GM23338 (cell line): ENCODE measurements around the gene MUS81. TPM values are rescaled to one million over a fixed set of nuclear protein-coding genes. Genes with fewer than 3 reads are reported as not detected.

Experiments
- ATAC-seq: fragments of 200-7000 bp; cut with Tn5 transposase; 3 replicates; pipeline ENCODE4 v1.9.1; 2020
- DNase-seq: peaks from one replicate; pipeline ENCODE4 v3.0.0-alpha.2; 2015; ENCODE audit warnings: low spot score
- H2AFZ ChIP-seq: fragments of 200-600 bp; sonication (generic); 2 replicates; pipeline ENCODE4 v1.8.0; 2016; ENCODE audit warnings: antibody characterized with exemption, mild to moderate bottlenecking, moderate library complexity
- H3F3A ChIP-seq: fragments of 200-600 bp; sonication (generic); replicated peaks from 2 replicates; pipeline ENCODE4 v1.8.0; 2017; ENCODE audit warnings: antibody characterized with exemption, mixed run types, low read depth
- H3K27ac ChIP-seq: fragments of 200-600 bp; sonication (generic); 2 replicates; pipeline ENCODE4 v1.6.1; 2016; ENCODE audit warnings: low read depth
- H3K27me3 ChIP-seq: fragments of 200-600 bp; sonication (generic); 2 replicates; pipeline ENCODE4 v1.8.0; 2016; ENCODE audit warnings: mild to moderate bottlenecking, mixed run types, moderate library complexity; ENCODE audit not compliant: insufficient read depth
- H3K36me3 ChIP-seq: fragments of 200-600 bp; sonication (generic); 2 replicates; pipeline ENCODE4 v1.8.0; 2016; ENCODE audit warnings: mild to moderate bottlenecking; ENCODE audit not compliant: insufficient read depth
- H3K4me1 ChIP-seq: fragments of 200-600 bp; sonication (generic); 2 replicates; pipeline ENCODE4 v1.8.0; 2016; ENCODE audit warnings: mild to moderate bottlenecking, moderate library complexity; ENCODE audit not compliant: insufficient read depth
- H3K4me2 ChIP-seq: fragments of 200-600 bp; sonication (generic); 2 replicates; pipeline ENCODE4 v1.7.1; 2017; ENCODE audit warnings: mixed run types
- H3K4me3 ChIP-seq: fragments of 200-600 bp; sonication (generic); 2 replicates; pipeline ENCODE4 v1.6.1; 2016; ENCODE audit warnings: mixed run types
- H3K79me2 ChIP-seq: fragments of 200-600 bp; sonication (generic); replicated peaks from 2 replicates; pipeline ENCODE4 v1.8.0; 2017; ENCODE audit warnings: mild to moderate bottlenecking; ENCODE audit not compliant: insufficient read depth
- H3K9me2 ChIP-seq: fragments of 200-600 bp; sonication (generic); 2 replicates; pipeline ENCODE4 v1.8.0; 2017; ENCODE audit not compliant: insufficient read depth
- H4K20me1 ChIP-seq: fragments of 200-600 bp; sonication (generic); replicated peaks from 2 replicates; pipeline ENCODE4 v1.8.0; 2017; ENCODE audit warnings: mild to moderate bottlenecking; ENCODE audit not compliant: insufficient read depth
- H3K27ac Mint-ChIP-seq: 2 replicates; pipeline ENCODE4 v1.8.0; 2020; ENCODE audit warnings: inconsistent platforms, mild to moderate bottlenecking, moderate library complexity, mixed read lengths
- H3K27me3 Mint-ChIP-seq: 3 replicates; pipeline ENCODE4 v1.8.0; 2022; ENCODE audit warnings: low read depth, mild to moderate bottlenecking, moderate library complexity, mixed read lengths, inconsistent platforms; ENCODE audit not compliant: insufficient read depth, poor library complexity
- H3K36me3 Mint-ChIP-seq: 3 replicates; pipeline ENCODE4 v1.8.0; 2021; ENCODE audit warnings: low read depth, mild to moderate bottlenecking, inconsistent platforms, moderate library complexity, mixed read lengths
- H3K4me1 Mint-ChIP-seq: 3 replicates; pipeline ENCODE4 v1.8.0; 2020; ENCODE audit warnings: mild to moderate bottlenecking, inconsistent platforms, mixed read lengths
- H3K4me3 Mint-ChIP-seq: 3 replicates; pipeline ENCODE4 v1.8.0; 2021; ENCODE audit warnings: moderate library complexity, mild to moderate bottlenecking, inconsistent platforms, mixed read lengths
- H3K9me3 Mint-ChIP-seq: 3 replicates; pipeline ENCODE4 v1.8.0; 2020; ENCODE audit warnings: moderate library complexity, mild to moderate bottlenecking, inconsistent platforms, mixed read lengths
- CREB1 ChIP-seq: fragments of 250-450 bp; sonication (Bioruptor Pico); IDR thresholded peaks from 2 replicates; pipeline ENCODE4 v1.5.0; 2020; ENCODE audit warnings: low read depth, mild to moderate bottlenecking, moderate library complexity
- EZH2 ChIP-seq: fragments of 200-600 bp; sonication (generic); IDR thresholded peaks from one replicate; pipeline ENCODE4 v1.8.0; 2017; ENCODE audit warnings: antibody characterized with exemption, mild to moderate bottlenecking, low read depth; ENCODE audit not compliant: unreplicated experiment
- JUNB ChIP-seq: IDR thresholded peaks from one replicate; pipeline ENCODE4 v1.6.1; 2016; ENCODE audit warnings: antibody characterized with exemption; ENCODE audit not compliant: unreplicated experiment
- STAT1 ChIP-seq: IDR thresholded peaks from one replicate; pipeline ENCODE4 v1.6.1; 2016; ENCODE audit warnings: antibody characterized with exemption; ENCODE audit not compliant: unreplicated experiment
- ZNF114 ChIP-seq: fragments of 250-450 bp; sonication (Bioruptor Pico); IDR thresholded peaks from 2 replicates; pipeline ENCODE4 v1.5.0; 2020; ENCODE audit warnings: mild to moderate bottlenecking, moderate library complexity
- ZNF331 ChIP-seq: fragments of 250-450 bp; sonication (Bioruptor Pico); IDR thresholded peaks from 2 replicates; pipeline ENCODE4 v1.5.0; 2020; ENCODE audit warnings: low read depth, mild to moderate bottlenecking, moderate library complexity
- polyA plus RNA-seq: library from polyadenylated mRNA; unstranded; fragments of >200 nt; fragmentation: Nextera tagmentation; extraction: Ambion mirVana; gene quantifications from 2 replicates; pipeline ENCODE4 v1.2.1, GENCODE V29; 2016
- total RNA-seq: library from RNA; depleted of rRNA; stranded (reverse); fragments of >200 nt; shearing (Covaris generic); gene quantifications from 2 replicates; pipeline ENCODE4 v1.2.3, GENCODE V29; 2014
- TF ChIP-seq, protein P1 (sequence below), 2 experiments: fragments of 200-600 bp in 1 of 2; sonication (generic) in 1 of 2; conservative IDR thresholded peaks; 2 replicates each; pipeline versions ENCODE4 v1.5.1 to v1.6.1; 2016 to 2017; ENCODE audit warnings: antibody characterized with exemption in 2 of 2, low read depth in 2 of 2, mild to moderate bottlenecking in 2 of 2, moderate library complexity in 1 of 2
- TF ChIP-seq, protein P2 (sequence below): fragments of 250-450 bp; sonication (Bioruptor Pico); IDR thresholded peaks from 2 replicates; pipeline ENCODE4 v1.5.0; 2020; ENCODE audit warnings: mild to moderate bottlenecking, moderate library complexity
- TF ChIP-seq, protein P3 (sequence below): IDR thresholded peaks from 2 replicates; pipeline ENCODE4 v1.6.1; 2016; ENCODE audit warnings: antibody characterized with exemption

MUS81 gene
- total and polyA plus RNA-seq, 2 experiments from 2014 or later, result 38.5 to 48.6 TPM

DNA sequence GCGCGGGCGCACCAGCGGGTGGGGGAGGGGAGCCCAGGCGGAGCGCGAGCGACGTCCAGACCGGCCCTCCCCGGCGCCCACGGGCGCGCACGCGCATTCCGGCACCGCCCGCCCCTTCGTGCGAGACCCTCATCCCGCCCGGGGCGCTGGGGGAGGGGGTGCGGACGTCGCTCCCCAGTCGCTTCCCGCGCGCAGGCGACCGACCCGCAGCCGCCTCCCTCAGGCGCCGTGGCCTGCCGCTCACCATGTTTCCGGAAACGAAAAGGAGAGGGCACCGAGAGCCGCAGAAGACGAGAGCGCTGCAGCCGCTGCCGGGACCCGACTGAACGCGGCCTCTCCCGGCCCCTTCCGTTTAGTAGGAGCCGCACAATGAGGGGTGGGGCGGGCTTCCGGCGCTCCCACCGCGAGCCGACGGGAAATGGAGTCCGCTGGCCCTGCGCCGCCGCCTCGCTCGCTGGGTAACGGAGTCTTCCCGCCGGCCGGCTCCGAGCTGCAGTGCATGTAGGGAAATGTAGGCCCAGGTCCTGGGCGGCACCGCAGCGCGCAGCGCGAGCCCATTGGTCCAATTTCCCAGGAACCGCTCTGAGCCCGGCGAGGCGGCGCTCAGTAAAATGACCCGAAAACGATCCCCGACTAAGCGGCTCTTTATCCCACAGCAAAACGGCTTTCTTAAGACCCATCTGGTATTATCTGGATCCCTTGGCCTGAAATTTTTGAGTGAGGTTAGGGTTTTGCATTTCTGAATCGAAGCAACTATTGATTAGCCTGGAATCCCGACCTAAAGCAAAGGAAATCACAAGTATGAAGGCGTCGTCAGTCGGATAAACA lies 2.2 kb upstream of the MUS81 start, which contains the start of gene CFL1 (continued):
- TF ChIP-seq, protein P1, sequence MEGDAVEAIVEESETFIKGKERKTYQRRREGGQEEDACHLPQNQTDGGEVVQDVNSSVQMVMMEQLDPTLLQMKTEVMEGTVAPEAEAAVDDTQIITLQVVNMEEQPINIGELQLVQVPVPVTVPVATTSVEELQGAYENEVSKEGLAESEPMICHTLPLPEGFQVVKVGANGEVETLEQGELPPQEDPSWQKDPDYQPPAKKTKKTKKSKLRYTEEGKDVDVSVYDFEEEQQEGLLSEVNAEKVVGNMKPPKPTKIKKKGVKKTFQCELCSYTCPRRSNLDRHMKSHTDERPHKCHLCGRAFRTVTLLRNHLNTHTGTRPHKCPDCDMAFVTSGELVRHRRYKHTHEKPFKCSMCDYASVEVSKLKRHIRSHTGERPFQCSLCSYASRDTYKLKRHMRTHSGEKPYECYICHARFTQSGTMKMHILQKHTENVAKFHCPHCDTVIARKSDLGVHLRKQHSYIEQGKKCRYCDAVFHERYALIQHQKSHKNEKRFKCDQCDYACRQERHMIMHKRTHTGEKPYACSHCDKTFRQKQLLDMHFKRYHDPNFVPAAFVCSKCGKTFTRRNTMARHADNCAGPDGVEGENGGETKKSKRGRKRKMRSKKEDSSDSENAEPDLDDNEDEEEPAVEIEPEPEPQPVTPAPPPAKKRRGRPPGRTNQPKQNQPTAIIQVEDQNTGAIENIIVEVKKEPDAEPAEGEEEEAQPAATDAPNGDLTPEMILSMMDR (conservative IDR thresholded peaks at IDR 0.05; ENCODE audit: low read depth in 2 of 2), result no peak
- TF ChIP-seq ZNF114 (CRISPR knock-in tag), result no peak

DNA sequence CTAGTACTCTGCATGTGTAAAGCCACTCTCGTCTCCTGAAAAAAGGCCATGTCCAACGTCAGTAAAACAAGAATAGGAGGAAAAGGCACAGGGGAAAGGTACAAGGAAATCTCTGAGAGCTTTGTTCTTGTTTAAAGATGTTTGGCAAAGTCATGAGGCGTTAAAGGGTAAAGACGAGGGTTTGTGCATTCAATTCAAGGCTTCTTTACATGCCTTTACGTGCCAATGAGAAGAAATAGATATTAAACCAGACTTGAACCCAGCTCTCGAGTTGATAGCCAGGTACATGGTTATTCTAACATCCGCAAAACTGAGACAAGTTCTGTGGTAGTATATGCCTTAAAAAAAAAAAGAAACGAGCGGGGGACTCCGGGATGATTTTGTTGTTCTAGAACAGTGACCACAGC lies 1.5 kb upstream of the MUS81 start:
- Mint-ChIP-seq H3K36me3 (peaks cover 56% of the 10 kb centered on the region), H3K4me3 (peak overlapping the region; percentile 91), H3K27me3 (peaks cover 40% of the 10 kb centered on the region), H3K4me1 (peaks cover 28% of the 10 kb centered on the region), H3K9me3 (peaks cover 4% of the 10 kb centered on the region; the same call in 2 of the 3 replicates), H3K27ac (peak overlapping the region; percentile 96)
- H3K79me2 ChIP-seq, result peaks cover 48% of the 10 kb centered on the region
- DNase-seq (no peak), ATAC-seq (no peak)
- peaks cover 11% of the 10 kb centered on the region for H3K4me1 ChIP-seq
- peaks cover 55% of the 10 kb centered on the region for H3F3A ChIP-seq
- H3K27me3 ChIP-seq, result no peaks in the 10 kb centered on the region
- peaks cover 37% of the 10 kb centered on the region for H4K20me1 ChIP-seq
- TF ChIP-seq STAT1, result no peak
- TF ChIP-seq, protein P2, sequence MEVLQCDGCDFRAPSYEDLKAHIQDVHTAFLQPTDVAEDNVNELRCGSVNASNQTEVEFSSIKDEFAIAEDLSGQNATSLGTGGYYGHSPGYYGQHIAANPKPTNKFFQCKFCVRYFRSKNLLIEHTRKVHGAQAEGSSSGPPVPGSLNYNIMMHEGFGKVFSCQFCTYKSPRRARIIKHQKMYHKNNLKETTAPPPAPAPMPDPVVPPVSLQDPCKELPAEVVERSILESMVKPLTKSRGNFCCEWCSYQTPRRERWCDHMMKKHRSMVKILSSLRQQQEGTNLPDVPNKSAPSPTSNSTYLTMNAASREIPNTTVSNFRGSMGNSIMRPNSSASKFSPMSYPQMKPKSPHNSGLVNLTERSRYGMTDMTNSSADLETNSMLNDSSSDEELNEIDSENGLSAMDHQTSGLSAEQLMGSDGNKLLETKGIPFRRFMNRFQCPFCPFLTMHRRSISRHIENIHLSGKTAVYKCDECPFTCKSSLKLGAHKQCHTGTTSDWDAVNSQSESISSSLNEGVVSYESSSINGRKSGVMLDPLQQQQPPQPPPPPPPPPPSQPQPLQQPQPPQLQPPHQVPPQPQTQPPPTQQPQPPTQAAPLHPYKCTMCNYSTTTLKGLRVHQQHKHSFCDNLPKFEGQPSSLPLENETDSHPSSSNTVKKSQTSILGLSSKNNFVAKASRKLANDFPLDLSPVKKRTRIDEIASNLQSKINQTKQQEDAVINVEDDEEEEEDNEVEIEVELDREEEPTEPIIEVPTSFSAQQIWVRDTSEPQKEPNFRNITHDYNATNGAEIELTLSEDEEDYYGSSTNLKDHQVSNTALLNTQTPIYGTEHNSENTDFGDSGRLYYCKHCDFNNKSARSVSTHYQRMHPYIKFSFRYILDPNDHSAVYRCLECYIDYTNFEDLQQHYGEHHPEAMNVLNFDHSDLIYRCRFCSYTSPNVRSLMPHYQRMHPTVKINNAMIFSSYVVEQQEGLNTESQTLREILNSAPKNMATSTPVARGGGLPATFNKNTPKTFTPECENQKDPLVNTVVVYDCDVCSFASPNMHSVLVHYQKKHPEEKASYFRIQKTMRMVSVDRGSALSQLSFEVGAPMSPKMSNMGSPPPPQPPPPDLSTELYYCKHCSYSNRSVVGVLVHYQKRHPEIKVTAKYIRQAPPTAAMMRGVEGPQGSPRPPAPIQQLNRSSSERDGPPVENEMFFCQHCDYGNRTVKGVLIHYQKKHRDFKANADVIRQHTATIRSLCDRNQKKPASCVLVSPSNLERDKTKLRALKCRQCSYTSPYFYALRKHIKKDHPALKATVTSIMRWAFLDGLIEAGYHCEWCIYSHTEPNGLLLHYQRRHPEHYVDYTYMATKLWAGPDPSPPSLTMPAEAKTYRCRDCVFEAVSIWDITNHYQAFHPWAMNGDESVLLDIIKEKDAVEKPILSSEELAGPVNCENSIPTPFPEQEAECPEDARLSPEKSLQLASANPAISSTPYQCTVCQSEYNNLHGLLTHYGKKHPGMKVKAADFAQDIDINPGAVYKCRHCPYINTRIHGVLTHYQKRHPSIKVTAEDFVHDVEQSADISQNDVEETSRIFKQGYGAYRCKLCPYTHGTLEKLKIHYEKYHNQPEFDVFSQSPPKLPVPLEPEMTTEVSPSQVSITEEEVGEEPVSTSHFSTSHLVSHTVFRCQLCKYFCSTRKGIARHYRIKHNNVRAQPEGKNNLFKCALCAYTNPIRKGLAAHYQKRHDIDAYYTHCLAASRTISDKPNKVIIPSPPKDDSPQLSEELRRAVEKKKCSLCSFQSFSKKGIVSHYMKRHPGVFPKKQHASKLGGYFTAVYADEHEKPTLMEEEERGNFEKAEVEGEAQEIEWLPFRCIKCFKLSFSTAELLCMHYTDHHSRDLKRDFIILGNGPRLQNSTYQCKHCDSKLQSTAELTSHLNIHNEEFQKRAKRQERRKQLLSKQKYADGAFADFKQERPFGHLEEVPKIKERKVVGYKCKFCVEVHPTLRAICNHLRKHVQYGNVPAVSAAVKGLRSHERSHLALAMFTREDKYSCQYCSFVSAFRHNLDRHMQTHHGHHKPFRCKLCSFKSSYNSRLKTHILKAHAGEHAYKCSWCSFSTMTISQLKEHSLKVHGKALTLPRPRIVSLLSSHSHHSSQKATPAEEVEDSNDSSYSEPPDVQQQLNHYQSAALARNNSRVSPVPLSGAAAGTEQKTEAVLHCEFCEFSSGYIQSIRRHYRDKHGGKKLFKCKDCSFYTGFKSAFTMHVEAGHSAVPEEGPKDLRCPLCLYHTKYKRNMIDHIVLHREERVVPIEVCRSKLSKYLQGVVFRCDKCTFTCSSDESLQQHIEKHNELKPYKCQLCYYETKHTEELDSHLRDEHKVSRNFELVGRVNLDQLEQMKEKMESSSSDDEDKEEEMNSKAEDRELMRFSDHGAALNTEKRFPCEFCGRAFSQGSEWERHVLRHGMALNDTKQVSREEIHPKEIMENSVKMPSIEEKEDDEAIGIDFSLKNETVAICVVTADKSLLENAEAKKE (CRISPR knock-in tag), result no peak
- TF ChIP-seq, protein P1 (conservative IDR thresholded peaks at IDR 0.05; ENCODE audit: low read depth in 2 of 2), result no peak
- no peak for TF ChIP-seq JUNB
- no peak for TF ChIP-seq CREB1
- TF ChIP-seq, protein P3, sequence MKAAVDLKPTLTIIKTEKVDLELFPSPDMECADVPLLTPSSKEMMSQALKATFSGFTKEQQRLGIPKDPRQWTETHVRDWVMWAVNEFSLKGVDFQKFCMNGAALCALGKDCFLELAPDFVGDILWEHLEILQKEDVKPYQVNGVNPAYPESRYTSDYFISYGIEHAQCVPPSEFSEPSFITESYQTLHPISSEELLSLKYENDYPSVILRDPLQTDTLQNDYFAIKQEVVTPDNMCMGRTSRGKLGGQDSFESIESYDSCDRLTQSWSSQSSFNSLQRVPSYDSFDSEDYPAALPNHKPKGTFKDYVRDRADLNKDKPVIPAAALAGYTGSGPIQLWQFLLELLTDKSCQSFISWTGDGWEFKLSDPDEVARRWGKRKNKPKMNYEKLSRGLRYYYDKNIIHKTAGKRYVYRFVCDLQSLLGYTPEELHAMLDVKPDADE, result no peak
- no peak for TF ChIP-seq ZNF114 (CRISPR knock-in tag)
- no peak for TF ChIP-seq ZNF331
- no peak for TF ChIP-seq EZH2
- H3K27ac ChIP-seq, result peak overlapping the region; percentile 94
- no peaks in the 10 kb centered on the region for H3K9me2 ChIP-seq
- H3K36me3 ChIP-seq, result peaks cover 28% of the 10 kb centered on the region
- H3K4me2 ChIP-seq, result peak overlapping the region; percentile 84
- peak overlapping the region; percentile 93 for H3K4me3 ChIP-seq
- peak overlapping the region; percentile 39; the same call in 1 of the 2 replicates for H2AFZ ChIP-seq
